Measurements from ENCODE around the gene CITED2.

CITED2 gene

GRCh38 chr6:139370283-139370998 lies 4.0 kb downstream of the CITED2 start:
- TF ChIP-seq, protein P1, sequence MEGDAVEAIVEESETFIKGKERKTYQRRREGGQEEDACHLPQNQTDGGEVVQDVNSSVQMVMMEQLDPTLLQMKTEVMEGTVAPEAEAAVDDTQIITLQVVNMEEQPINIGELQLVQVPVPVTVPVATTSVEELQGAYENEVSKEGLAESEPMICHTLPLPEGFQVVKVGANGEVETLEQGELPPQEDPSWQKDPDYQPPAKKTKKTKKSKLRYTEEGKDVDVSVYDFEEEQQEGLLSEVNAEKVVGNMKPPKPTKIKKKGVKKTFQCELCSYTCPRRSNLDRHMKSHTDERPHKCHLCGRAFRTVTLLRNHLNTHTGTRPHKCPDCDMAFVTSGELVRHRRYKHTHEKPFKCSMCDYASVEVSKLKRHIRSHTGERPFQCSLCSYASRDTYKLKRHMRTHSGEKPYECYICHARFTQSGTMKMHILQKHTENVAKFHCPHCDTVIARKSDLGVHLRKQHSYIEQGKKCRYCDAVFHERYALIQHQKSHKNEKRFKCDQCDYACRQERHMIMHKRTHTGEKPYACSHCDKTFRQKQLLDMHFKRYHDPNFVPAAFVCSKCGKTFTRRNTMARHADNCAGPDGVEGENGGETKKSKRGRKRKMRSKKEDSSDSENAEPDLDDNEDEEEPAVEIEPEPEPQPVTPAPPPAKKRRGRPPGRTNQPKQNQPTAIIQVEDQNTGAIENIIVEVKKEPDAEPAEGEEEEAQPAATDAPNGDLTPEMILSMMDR (IDR thresholded peaks at IDR 0.05; ENCODE audit: insufficient read depth, low read depth, low read length, missing control alignments): no peak
- no peak overlapping the region for H3K4me3 ChIP-seq (ENCODE audit: low read depth, low read length)
- no peak for DNase-seq (ENCODE audit: low read depth)

- no peak overlapping the region for H3K4me3 ChIP-seq (ENCODE audit: low read depth, low read length)
- TF ChIP-seq, protein P1 (IDR thresholded peaks at IDR 0.05; ENCODE audit: insufficient read depth, low read depth, low read length, missing control alignments): peak; percentile 43
- peak; percentile 55 for DNase-seq (ENCODE audit: low read depth)
These were observed 4.7 kb downstream of the CITED2 start for GRCh38 chr6:139369568-139370282.

DNA sequence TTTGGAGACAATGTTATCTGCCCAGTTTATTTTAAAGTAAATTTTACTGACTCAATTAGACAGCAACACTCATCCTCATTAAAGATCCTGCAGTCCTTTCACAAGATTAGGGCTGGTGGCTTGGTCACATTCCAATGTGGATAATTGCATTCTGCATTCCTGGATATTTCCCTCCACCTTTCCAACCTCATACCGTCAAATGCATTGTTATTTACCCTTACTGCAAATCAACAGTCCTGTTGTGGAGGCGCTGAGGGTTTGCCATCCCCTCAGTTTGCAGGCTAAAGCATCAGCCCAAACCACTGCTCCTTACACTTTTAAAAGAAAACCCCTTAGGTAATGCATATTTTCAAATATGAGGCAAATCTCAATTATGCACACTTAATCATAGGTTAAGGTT lies 5.4 kb downstream of the CITED2 start:
- DNase-seq (ENCODE audit: low read depth): no peak
- TF ChIP-seq, protein P1 (IDR thresholded peaks at IDR 0.05; ENCODE audit: insufficient read depth, low read depth, low read length, missing control alignments): no peak
- H3K4me3 ChIP-seq (ENCODE audit: low read depth, low read length): no peak overlapping the region

DNA sequence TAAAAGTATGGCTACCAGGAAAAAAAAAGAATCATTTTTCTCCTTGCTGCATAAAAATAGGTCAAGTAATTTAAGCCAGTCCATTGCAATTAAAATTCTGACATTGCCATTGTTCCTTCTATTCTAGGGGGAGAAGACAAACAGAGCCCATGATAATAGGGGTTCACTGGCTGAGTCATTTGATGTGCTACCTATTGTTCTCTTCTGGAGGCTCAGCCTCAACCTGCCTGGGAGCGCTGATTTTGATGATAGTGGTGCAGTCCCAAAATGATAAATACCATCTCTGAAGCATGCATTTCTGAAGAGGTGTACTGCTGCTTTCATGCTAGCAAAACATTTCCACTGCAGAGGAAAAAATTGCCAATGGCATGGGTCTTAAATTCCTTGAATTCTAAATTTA lies 5.8 kb downstream of the CITED2 start:
- TF ChIP-seq, protein P1 (IDR thresholded peaks at IDR 0.05; ENCODE audit: insufficient read depth, low read depth, low read length, missing control alignments): no peak
- H3K4me3 ChIP-seq (ENCODE audit: low read depth, low read length): no peak overlapping the region
- no peak for DNase-seq (ENCODE audit: low read depth)

DNA sequence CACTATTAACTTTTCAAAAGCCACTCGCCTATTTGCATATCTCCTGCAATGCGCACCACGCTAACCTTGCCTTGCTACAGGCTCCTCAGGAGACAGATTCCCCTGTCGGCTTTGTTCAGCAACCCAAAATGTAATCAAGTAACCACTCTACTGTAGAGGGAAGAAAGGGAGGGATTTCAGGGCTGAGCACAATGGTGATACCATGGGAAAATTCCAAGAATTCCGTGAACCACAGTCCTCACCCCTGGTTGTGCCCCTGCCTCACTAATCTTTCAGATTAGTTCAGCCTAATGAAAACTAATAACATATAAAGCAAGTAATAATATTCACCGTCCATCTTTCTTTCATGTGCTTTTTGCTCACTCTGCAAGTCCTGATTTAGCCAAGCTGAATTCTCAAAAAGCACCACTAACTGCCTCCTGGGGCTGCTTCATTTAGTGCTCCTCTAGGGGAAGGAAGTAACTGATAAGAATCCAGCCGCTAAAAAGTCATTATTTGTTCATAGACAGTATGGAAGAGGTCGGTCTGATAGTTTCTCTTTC lies 6.6 kb downstream of the CITED2 start:
- DNase-seq (ENCODE audit: low read depth): no peak
- H3K4me3 ChIP-seq (ENCODE audit: low read depth, low read length): no peak overlapping the region
- TF ChIP-seq, protein P1 (IDR thresholded peaks at IDR 0.05; ENCODE audit: insufficient read depth, low read depth, low read length, missing control alignments): no peak

DNA sequence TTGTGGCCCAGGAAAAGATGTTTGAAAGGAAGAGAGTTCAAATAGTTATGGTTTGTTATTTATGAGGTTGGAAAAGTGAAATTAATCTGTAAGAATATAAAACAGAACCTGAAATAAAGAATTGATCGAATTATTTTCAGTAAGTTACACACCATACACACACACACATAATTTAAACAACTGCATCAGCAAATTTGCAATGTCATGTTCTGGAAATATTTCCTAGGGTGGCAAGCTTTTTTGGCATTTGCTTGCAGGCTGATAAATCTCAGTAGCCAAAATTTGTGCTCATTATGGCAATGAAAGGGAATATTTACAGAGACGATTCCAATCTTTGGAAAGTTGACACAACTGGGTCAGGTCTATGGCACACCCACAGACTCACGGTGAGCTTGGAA lies 9.5 kb downstream of the CITED2 start:
- H3K4me3 ChIP-seq (ENCODE audit: low read depth, low read length): no peak overlapping the region
- TF ChIP-seq, protein P1 (IDR thresholded peaks at IDR 0.05; ENCODE audit: insufficient read depth, low read depth, low read length, missing control alignments): no peak
- no peak for DNase-seq (ENCODE audit: low read depth)
